ENCODE results near the gene ZSCAN5C.

ZSCAN5C gene

DNA sequence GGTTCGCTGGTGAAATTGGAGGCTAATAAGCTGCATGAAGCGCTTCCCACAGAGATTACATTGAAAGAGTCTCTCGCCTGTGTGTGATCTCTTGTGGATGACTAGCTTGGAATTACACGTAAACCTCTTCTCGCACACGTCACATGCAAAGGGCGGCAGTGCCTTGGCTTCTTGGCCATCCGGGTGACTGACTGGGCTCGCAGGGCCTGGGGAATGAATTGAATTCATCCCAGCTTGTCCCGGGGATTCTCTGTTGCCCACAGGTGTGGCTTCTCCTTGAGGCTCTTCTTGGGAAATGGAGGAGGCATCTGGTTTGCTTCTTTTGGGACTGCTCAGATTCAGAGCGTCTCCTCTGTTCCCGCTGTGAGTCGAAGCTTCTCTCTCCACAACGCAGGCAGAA lies 19.8 kb downstream of the ZSCAN5C start:
- no peak overlapping the region for H3K9ac ChIP-seq (ENCODE audit: low read length)
- H3K23ac ChIP-seq (ENCODE audit: low read length): no peak overlapping the region
- H3K79me2 ChIP-seq (ENCODE audit: control insufficient read depth, insufficient read depth, low read length, poor library complexity): peaks cover 1% of the 10 kb centered on the region
- no peaks in the 10 kb centered on the region for H3K9me3 ChIP-seq (ENCODE audit: insufficient read depth, low read depth, low read length)
- no peak overlapping the region for H3K4me2 ChIP-seq (ENCODE audit: low read length)
- H2BK5ac ChIP-seq (ENCODE audit: low read depth, low read length, poor library complexity): no peak overlapping the region
- no peak overlapping the region for H3K27ac ChIP-seq (ENCODE audit: low read depth, low read length)
- no peak overlapping the region for H3K4ac ChIP-seq (ENCODE audit: low read depth, low read length)
- no peak overlapping the region for H4K12ac ChIP-seq (ENCODE audit: low read depth, low read length)
- no peak overlapping the region for H2BK120ac ChIP-seq (ENCODE audit: insufficient read depth, low read length, poor library complexity)
- H2BK12ac ChIP-seq (ENCODE audit: low read length): no peak overlapping the region
- peaks cover 4% of the 10 kb centered on the region for H3K79me1 ChIP-seq (ENCODE audit: low read length)
- no peak overlapping the region for H3K18ac ChIP-seq (ENCODE audit: low read length)
- H4K8ac ChIP-seq (ENCODE audit: low read depth, low read length): no peak overlapping the region
- H2AFZ ChIP-seq (ENCODE audit: insufficient read depth, low read length, poor library complexity): no peak overlapping the region
- H2AK5ac ChIP-seq (ENCODE audit: low read length): no peak overlapping the region
- H3K36me3 ChIP-seq (ENCODE audit: control insufficient read depth in 1 of 2, insufficient read depth in 2 of 2, low read length in 2 of 2): no peaks in the 10 kb centered on the region
- H3K27me3 ChIP-seq (ENCODE audit: insufficient read depth, low read length): no peaks in the 10 kb centered on the region
- H3K14ac ChIP-seq (ENCODE audit: low read length): no peak overlapping the region
- H4K91ac ChIP-seq (ENCODE audit: low read depth, low read length): no peak overlapping the region
- H3K4me1 ChIP-seq (ENCODE audit: control insufficient read depth in 1 of 2, insufficient read depth in 2 of 2, low read length in 2 of 2): peaks cover 7% of the 10 kb centered on the region in 2 experiments
- no peak for DNase-seq
- H3K4me3 ChIP-seq (ENCODE audit: low read depth, low read length): no peak overlapping the region
- WGBS (ENCODE audit: extremely low coverage, insufficient coverage, insufficient read length): no CpG with 5 or more reads among the region's 14 CpGs

DNA sequence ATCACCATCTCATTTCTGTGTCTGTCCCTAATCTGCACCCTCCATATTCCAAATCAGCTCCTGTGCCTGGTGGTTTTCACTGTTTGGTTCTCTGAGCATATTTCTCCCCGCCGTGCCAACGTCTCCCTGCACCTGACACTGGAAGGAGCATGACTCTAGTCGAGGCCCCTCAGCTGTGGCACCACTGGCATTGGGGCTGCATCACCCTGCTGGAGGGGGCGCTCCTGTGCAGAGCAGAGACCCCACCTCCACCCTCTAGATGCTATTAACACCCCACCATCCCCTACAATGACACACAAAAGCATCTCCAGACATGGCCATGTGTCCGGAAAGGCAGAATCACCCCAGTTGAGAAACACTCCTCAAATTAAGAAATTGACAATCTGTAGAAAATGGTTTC lies 20.8 kb downstream of the ZSCAN5C start:
- no peak overlapping the region for H3K9ac ChIP-seq (ENCODE audit: low read length)
- H3K79me2 ChIP-seq (ENCODE audit: control insufficient read depth, insufficient read depth, low read length, poor library complexity): no peaks in the 10 kb centered on the region
- H3K4me1 ChIP-seq (ENCODE audit: control insufficient read depth in 1 of 2, insufficient read depth in 2 of 2, low read length in 2 of 2): no peaks in the 10 kb centered on the region
- H3K18ac ChIP-seq (ENCODE audit: low read length): no peak overlapping the region
- H3K23ac ChIP-seq (ENCODE audit: low read length): no peak overlapping the region
- H3K4ac ChIP-seq (ENCODE audit: low read depth, low read length): no peak overlapping the region
- no peak overlapping the region for H2BK120ac ChIP-seq (ENCODE audit: insufficient read depth, low read length, poor library complexity)
- DNase-seq: no peak
- H3K14ac ChIP-seq (ENCODE audit: low read length): no peak overlapping the region
- no peak overlapping the region for H3K4me2 ChIP-seq (ENCODE audit: low read length)
- no peaks in the 10 kb centered on the region for H3K9me3 ChIP-seq (ENCODE audit: insufficient read depth, low read depth, low read length)
- H3K36me3 ChIP-seq (ENCODE audit: control insufficient read depth in 1 of 2, insufficient read depth in 2 of 2, low read length in 2 of 2): no peaks in the 10 kb centered on the region
- no peaks in the 10 kb centered on the region for H3K79me1 ChIP-seq (ENCODE audit: low read length)
- no peak overlapping the region for H3K4me3 ChIP-seq (ENCODE audit: low read depth, low read length)
- WGBS (ENCODE audit: extremely low coverage, insufficient coverage, insufficient read length): no CpG with 5 or more reads among the region's 6 CpGs
- H2AFZ ChIP-seq (ENCODE audit: insufficient read depth, low read length, poor library complexity): no peak overlapping the region
- H3K27ac ChIP-seq (ENCODE audit: low read depth, low read length): no peak overlapping the region
- H4K12ac ChIP-seq (ENCODE audit: low read depth, low read length): no peak overlapping the region
- H2BK5ac ChIP-seq (ENCODE audit: low read depth, low read length, poor library complexity): no peak overlapping the region
- H2BK12ac ChIP-seq (ENCODE audit: low read length): no peak overlapping the region
- no peak overlapping the region for H4K8ac ChIP-seq (ENCODE audit: low read depth, low read length)
- no peak overlapping the region for H4K91ac ChIP-seq (ENCODE audit: low read depth, low read length)
- no peaks in the 10 kb centered on the region for H3K27me3 ChIP-seq (ENCODE audit: insufficient read depth, low read length)
- no peak overlapping the region for H2AK5ac ChIP-seq (ENCODE audit: low read length)

DNA sequence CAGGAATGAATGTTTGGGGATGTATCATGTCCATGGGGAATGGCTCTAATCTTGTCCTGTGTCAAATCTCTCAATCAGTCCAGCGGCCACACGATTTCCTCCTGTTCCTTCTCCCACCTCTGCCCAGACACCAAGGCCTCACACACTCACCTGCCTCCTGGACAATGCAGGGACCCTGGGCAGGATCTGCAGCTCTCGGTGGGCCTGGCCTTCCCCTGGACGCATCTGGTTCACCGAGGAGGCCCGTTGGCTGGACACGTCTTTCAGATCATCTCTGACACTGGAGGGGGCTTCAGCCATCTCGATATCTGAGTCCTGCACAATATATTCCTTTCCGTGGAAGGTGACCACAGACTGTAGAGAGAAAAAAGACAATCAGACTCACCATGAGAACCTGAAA lies 21.4 kb downstream of the ZSCAN5C start:
- Histone ChIP-seq H3K79me2 (ENCODE audit: control insufficient read depth, insufficient read depth, low read length, poor library complexity) (no peaks in the 10 kb centered on the region), H2BK5ac (ENCODE audit: low read depth, low read length, poor library complexity) (no peak overlapping the region), H3K23ac (ENCODE audit: low read length) (no peak overlapping the region), H3K79me1 (ENCODE audit: low read length) (no peaks in the 10 kb centered on the region), H3K36me3 (ENCODE audit: control insufficient read depth in 1 of 2, insufficient read depth in 2 of 2, low read length in 2 of 2) (no peaks in the 10 kb centered on the region), H3K18ac (ENCODE audit: low read length) (no peak overlapping the region), H3K27ac (ENCODE audit: low read depth, low read length) (no peak overlapping the region), H4K12ac (ENCODE audit: low read depth, low read length) (no peak overlapping the region), H2AFZ (ENCODE audit: insufficient read depth, low read length, poor library complexity) (no peak overlapping the region), H3K27me3 (ENCODE audit: insufficient read depth, low read length) (no peaks in the 10 kb centered on the region), H3K4me1 (ENCODE audit: control insufficient read depth in 1 of 2, insufficient read depth in 2 of 2, low read length in 2 of 2) (no peaks in the 10 kb centered on the region), H3K14ac (ENCODE audit: low read length) (no peak overlapping the region), H2BK120ac (ENCODE audit: insufficient read depth, low read length, poor library complexity) (no peak overlapping the region), H2BK12ac (ENCODE audit: low read length) (no peak overlapping the region), H3K4ac (ENCODE audit: low read depth, low read length) (no peak overlapping the region), H3K9ac (ENCODE audit: low read length) (no peak overlapping the region), H3K4me3 (ENCODE audit: low read depth, low read length) (no peak overlapping the region), H4K91ac (ENCODE audit: low read depth, low read length) (no peak overlapping the region), H3K9me3 (ENCODE audit: insufficient read depth, low read depth, low read length) (no peaks in the 10 kb centered on the region), H4K8ac (ENCODE audit: low read depth, low read length) (no peak overlapping the region), H3K4me2 (ENCODE audit: low read length) (no peak overlapping the region), H2AK5ac (ENCODE audit: low read length) (no peak overlapping the region)
- DNase-seq: no peak
- WGBS (ENCODE audit: extremely low coverage, insufficient coverage, insufficient read length): no CpG with 5 or more reads among the region's 9 CpGs

DNA sequence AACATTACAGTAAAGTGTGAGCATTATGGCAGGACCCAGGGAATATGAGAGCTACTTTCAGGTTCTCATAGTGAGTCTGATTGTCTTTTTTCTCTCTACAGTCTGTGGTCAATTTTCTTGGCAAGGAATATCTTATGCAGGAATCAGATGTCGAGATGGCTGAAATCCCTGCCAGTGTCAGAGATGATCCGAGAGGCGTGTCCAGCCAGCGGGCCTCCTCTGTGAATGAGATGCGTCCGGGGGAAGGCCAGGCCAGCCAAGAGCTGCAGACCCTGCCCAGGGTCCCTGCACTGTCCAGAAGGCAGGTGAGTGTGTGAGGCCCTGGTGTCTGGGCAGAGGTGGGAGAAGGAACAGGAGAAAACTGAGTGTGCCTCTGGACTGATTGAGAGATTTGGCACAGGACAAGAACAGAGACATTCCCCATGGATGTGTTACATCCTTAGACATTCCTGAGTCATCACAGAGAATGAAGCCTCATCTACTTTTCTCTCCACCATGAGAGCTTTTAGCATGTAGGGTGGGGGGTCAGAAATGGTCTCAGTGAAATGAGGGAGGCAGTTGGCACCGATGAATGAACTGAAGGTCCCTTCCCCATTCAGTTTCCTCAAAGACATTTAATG lies 43.2 kb downstream of the ZSCAN5C start:
- H3K4me1 ChIP-seq (ENCODE audit: control insufficient read depth in 1 of 2, insufficient read depth in 2 of 2, low read length in 2 of 2): no peaks in the 10 kb centered on the region
- H3K14ac ChIP-seq (ENCODE audit: low read length): no peak overlapping the region
- no peak overlapping the region for H3K9ac ChIP-seq (ENCODE audit: low read length)
- H3K4ac ChIP-seq (ENCODE audit: low read depth, low read length): no peak overlapping the region
- no peaks in the 10 kb centered on the region for H3K79me1 ChIP-seq (ENCODE audit: low read length)
- no peak overlapping the region for H3K23ac ChIP-seq (ENCODE audit: low read length)
- no peak overlapping the region for H3K4me3 ChIP-seq (ENCODE audit: low read depth, low read length)
- no CpG with 5 or more reads among the region's 7 CpGs for WGBS (ENCODE audit: extremely low coverage, insufficient coverage, insufficient read length)
- no peak overlapping the region for H2AK5ac ChIP-seq (ENCODE audit: low read length)
- H4K12ac ChIP-seq (ENCODE audit: low read depth, low read length): no peak overlapping the region
- H2BK5ac ChIP-seq (ENCODE audit: low read depth, low read length, poor library complexity): no peak overlapping the region
- no peaks in the 10 kb centered on the region for H3K9me3 ChIP-seq (ENCODE audit: insufficient read depth, low read depth, low read length)
- no peaks in the 10 kb centered on the region for H3K79me2 ChIP-seq (ENCODE audit: control insufficient read depth, insufficient read depth, low read length, poor library complexity)
- H4K91ac ChIP-seq (ENCODE audit: low read depth, low read length): no peak overlapping the region
- H3K27ac ChIP-seq (ENCODE audit: low read depth, low read length): no peak overlapping the region
- H2AFZ ChIP-seq (ENCODE audit: insufficient read depth, low read length, poor library complexity): no peak overlapping the region
- H3K18ac ChIP-seq (ENCODE audit: low read length): no peak overlapping the region
- H4K8ac ChIP-seq (ENCODE audit: low read depth, low read length): no peak overlapping the region
- H3K27me3 ChIP-seq (ENCODE audit: insufficient read depth, low read length): no peaks in the 10 kb centered on the region
- no peak for DNase-seq
- no peak overlapping the region for H2BK120ac ChIP-seq (ENCODE audit: insufficient read depth, low read length, poor library complexity)
- H2BK12ac ChIP-seq (ENCODE audit: low read length): no peak overlapping the region
- no peaks in the 10 kb centered on the region for H3K36me3 ChIP-seq (ENCODE audit: control insufficient read depth in 1 of 2, insufficient read depth in 2 of 2, low read length in 2 of 2)
- no peak overlapping the region for H3K4me2 ChIP-seq (ENCODE audit: low read length)
